Endothelial cell of umbilical vein (primary cell): Measurements from ENCODE around the gene BNC2. TPM values are rescaled to one million over a fixed set of nuclear protein-coding genes. Genes with fewer than 3 reads are reported as not detected.

ENCODE experiments used
- BruUV-seq: library from RNA; stranded (reverse); fragments of 400-500 nt; replicated peaks from 2 replicates; lab custom pipeline; 2021; lab: Mats Ljungman, UMichigan
- CTCF ChIA-PET: fragments of 300-600, 350-600 bp; sonication (Branson Sonifier 250); formaldehyde crosslinking; loops from one replicate; lab custom pipeline; 2021; ENCODE audit warnings: antibody characterized with exemption, inconsistent platforms; lab: Charles Lee
- POLR2A ChIA-PET: fragments of 300-600, 350-600 bp; sonication (Branson Sonifier 250); formaldehyde crosslinking; loops from one replicate; lab custom pipeline; 2021; ENCODE audit warnings: antibody characterized with exemption, inconsistent platforms; lab: Charles Lee
- DNase-seq: peaks from one replicate; pipeline ENCODE4 v3.0.0-alpha.2; 2011; ENCODE audit warnings: low read depth, low spot score
- FAIRE-seq: peaks from 2 replicates; lab custom pipeline; 2011; peaks lifted over from hg19 to GRCh38; lab: Jason Lieb, UNC
- H2AFZ ChIP-seq: 2 replicates; pipeline ENCODE4 v1.6.0; 2012; ENCODE audit warnings: low read depth, low read length, control low read depth, inconsistent platforms
- H3K27ac ChIP-seq: 2 replicates; pipeline ENCODE4 v1.5.1; 2011; ENCODE audit warnings: low read depth, mild to moderate bottlenecking, control low read depth, low read length, moderate library complexity; ENCODE audit not compliant: insufficient read depth
- H3K27me3 ChIP-seq, 2 experiments: 2 replicates each; pipeline versions ENCODE4 v1.6.0 to v1.6.1; 2011; ENCODE audit warnings: low read length in 2 of 2, mixed read lengths in 1 of 2; ENCODE audit not compliant: control insufficient read depth in 2 of 2, insufficient read depth in 2 of 2
- H3K36me3 ChIP-seq, 2 experiments: 2 replicates in 1 of 2; 3 replicates in 1 of 2; pipeline ENCODE4 v1.5.1; 2011; ENCODE audit warnings: low read length in 2 of 2, mild to moderate bottlenecking in 1 of 2, moderate library complexity in 1 of 2; ENCODE audit not compliant: control insufficient read depth in 2 of 2, insufficient read depth in 2 of 2; ENCODE audit errors: extremely low read depth in 1 of 2
- H3K4me1 ChIP-seq: 3 replicates; pipeline ENCODE4 v1.5.1; 2011; ENCODE audit warnings: mild to moderate bottlenecking, low read length; ENCODE audit not compliant: control insufficient read depth, insufficient read depth; ENCODE audit errors: extremely low read depth
- H3K4me2 ChIP-seq: 2 replicates; pipeline ENCODE4 v1.6.1; 2011; ENCODE audit warnings: low read length, control low read depth, mixed read lengths; ENCODE audit not compliant: insufficient read depth
- H3K4me3 ChIP-seq, 3 experiments: fragments of 200-600 bp in 1 of 3; sonication (generic), shearing (Covaris generic) in 1 of 3; replicated peaks in 1 of 3; 2 replicates each; pipeline ENCODE4 v1.5.1; 2011 to 2016; ENCODE audit warnings: control low read depth in 3 of 3, low read length in 3 of 3, mild to moderate bottlenecking in 2 of 3, inconsistent platforms in 1 of 3, low read depth in 1 of 3, moderate library complexity in 1 of 3; ENCODE audit not compliant: insufficient read depth in 1 of 3
- H3K79me2 ChIP-seq: 2 replicates; pipeline ENCODE4 v1.6.0; 2012; ENCODE audit warnings: low read length, inconsistent platforms; ENCODE audit not compliant: control insufficient read depth, insufficient read depth
- H3K9ac ChIP-seq: replicated peaks from 2 replicates; pipeline ENCODE3; 2011; ENCODE audit warnings: low read length, control low read depth; ENCODE audit not compliant: insufficient read depth; ENCODE audit errors: extremely low read depth
- H3K9me1 ChIP-seq: replicated peaks from 3 replicates; pipeline ENCODE4 v1.6.0; 2011; ENCODE audit warnings: mild to moderate bottlenecking, low read length; ENCODE audit not compliant: control insufficient read depth, insufficient read depth; ENCODE audit errors: extremely low read depth
- H3K9me3 ChIP-seq: replicated peaks from 2 replicates; pipeline ENCODE4 v1.5.1; 2012; ENCODE audit warnings: low read length, inconsistent platforms; ENCODE audit not compliant: control insufficient read depth, insufficient read depth
- H4K20me1 ChIP-seq: replicated peaks from 2 replicates; pipeline ENCODE3; 2011; ENCODE audit warnings: mild to moderate bottlenecking, low read length; ENCODE audit not compliant: control insufficient read depth, insufficient read depth; ENCODE audit errors: extremely low read depth
- EZH2 ChIP-seq: IDR thresholded peaks from 2 replicates; pipeline ENCODE4 v1.6.1; 2012; ENCODE audit warnings: borderline replicate concordance, low read depth, mild to moderate bottlenecking, moderate library complexity, low read length, inconsistent platforms; ENCODE audit not compliant: severe bottlenecking
- FOS ChIP-seq: IDR thresholded peaks from 2 replicates; pipeline ENCODE4 v1.6.1; 2011; ENCODE audit warnings: mild to moderate bottlenecking, low read length, moderate library complexity, borderline replicate concordance; ENCODE audit not compliant: insufficient read depth
- GATA2 ChIP-seq: IDR thresholded peaks from 2 replicates; pipeline ENCODE4 v1.7.0; 2011; ENCODE audit warnings: low read depth, mild to moderate bottlenecking, moderate library complexity, mixed read lengths, low read length; ENCODE audit not compliant: insufficient read length, insufficient read depth
- JUN ChIP-seq: IDR thresholded peaks from 2 replicates; pipeline ENCODE4 v1.6.1; 2011; ENCODE audit warnings: borderline replicate concordance, low read depth; ENCODE audit not compliant: insufficient read length, insufficient read depth
- MYC ChIP-seq: IDR thresholded peaks from one replicate; pipeline ENCODE4 v1.6.1; 2011; ENCODE audit warnings: mild to moderate bottlenecking, low read depth, low read length
- POLR2A ChIP-seq: IDR thresholded peaks from 2 replicates; pipeline ENCODE4 v1.6.1; 2012; ENCODE audit warnings: low read depth, mild to moderate bottlenecking, control low read depth, low read length
- POLR2AphosphoS5 ChIP-seq: IDR thresholded peaks from 2 replicates; pipeline ENCODE4 v1.6.1; 2012; ENCODE audit warnings: low read depth, mild to moderate bottlenecking, control low read depth, low read length, moderate library complexity; ENCODE audit not compliant: insufficient read depth
- dilution Hi-C: fragments of 300-500 bp; cut with MboI; formaldehyde crosslinking; loops from one replicate; pipeline ENCODE4 v1.15.0; 2019; ENCODE audit warnings: low sequenced_read_pairs; ENCODE audit not compliant: extremely low pct_ligation_motif_present
- intact Hi-C: fragments of 100-400 bp; cut with micrococcal nuclease; formaldehyde crosslinking; loops from one replicate; pipeline ENCODE4 v1.10.0; 2022
- polyA plus RNA-seq, 4 experiments: library from polyadenylated mRNA; depleted of rRNA in 3 of 4; stranded (reverse) in 3 of 4; unstranded in 1 of 4; fragments of >200 nt; gene quantifications; 2 replicates each; pipeline versions ENCODE4 v1.2.1 to v1.2.3, GENCODE V29; 2011 to 2012; ENCODE audit warnings: missing spikeins in 1 of 4
- total RNA-seq: library from RNA; stranded (reverse); gene quantifications from 2 replicates; pipeline ENCODE4 v1.2.3, GENCODE V29; 2021
- TF ChIP-seq, protein P1 (sequence below), 2 donors: IDR thresholded peaks; 1 replicate in 1 of 2; 2 replicates in 1 of 2; pipeline ENCODE4 v1.5.1; 2011; ENCODE audit warnings: low read length in 2 of 2, mild to moderate bottlenecking in 2 of 2, moderate library complexity in 2 of 2, control low read depth in 1 of 2, inconsistent platforms in 1 of 2, low read depth in 1 of 2; ENCODE audit not compliant: insufficient read depth in 1 of 2; ENCODE audit errors: extremely low read depth in 1 of 2
- TF ChIP-seq, protein P2 (sequence below): IDR thresholded peaks from 2 replicates; pipeline ENCODE4 v1.6.1; 2011; ENCODE audit not compliant: insufficient read depth, insufficient read length

The BNC2 gene
- total and polyA plus RNA-seq, 2 donors (not counting 3 experiments of a cell fraction or from before 2014, with no cell fraction given): 12.1 to 34.3 TPM

DNA sequence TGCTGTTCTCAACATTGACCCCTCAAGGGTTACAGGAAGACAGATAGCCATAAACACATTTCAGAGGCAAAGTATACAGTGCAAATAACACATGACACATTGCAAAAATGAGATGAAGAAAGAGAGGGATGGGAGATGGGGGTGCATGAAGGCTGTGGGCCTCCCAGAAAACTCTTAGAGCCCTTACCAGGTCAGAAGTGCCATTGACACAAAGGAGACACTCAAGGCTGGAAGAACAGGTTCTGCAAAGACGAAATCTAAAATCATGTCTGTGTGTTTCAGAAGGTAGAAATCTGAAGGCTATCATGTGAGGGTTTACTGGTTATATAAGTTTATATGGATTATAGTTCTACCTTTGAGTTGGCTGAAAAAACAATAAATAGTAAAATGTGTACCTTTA lies 318.8 kb downstream of the BNC2 start:
- H3K4me1 ChIP-seq: no peaks in the 10 kb centered on the region
- dilution Hi-C loops: no loop called here
- ChIA-PET POLR2A (no interaction called here), CTCF (no interaction called here)
- FAIRE-seq (no peak), DNase-seq (no peak)
- no peak overlapping the region for H3K9ac ChIP-seq
- no peaks in the 10 kb centered on the region for H3K27me3 ChIP-seq
- no peaks in the 10 kb centered on the region for H4K20me1 ChIP-seq
- H3K9me3 ChIP-seq: no peaks in the 10 kb centered on the region
- TF ChIP-seq EZH2 (no peak), POLR2AphosphoS5 (no peak), MYC (no peak), POLR2A (no peak), JUN (no peak), GATA2 (no peak), FOS (no peak)
- TF ChIP-seq, protein P1, sequence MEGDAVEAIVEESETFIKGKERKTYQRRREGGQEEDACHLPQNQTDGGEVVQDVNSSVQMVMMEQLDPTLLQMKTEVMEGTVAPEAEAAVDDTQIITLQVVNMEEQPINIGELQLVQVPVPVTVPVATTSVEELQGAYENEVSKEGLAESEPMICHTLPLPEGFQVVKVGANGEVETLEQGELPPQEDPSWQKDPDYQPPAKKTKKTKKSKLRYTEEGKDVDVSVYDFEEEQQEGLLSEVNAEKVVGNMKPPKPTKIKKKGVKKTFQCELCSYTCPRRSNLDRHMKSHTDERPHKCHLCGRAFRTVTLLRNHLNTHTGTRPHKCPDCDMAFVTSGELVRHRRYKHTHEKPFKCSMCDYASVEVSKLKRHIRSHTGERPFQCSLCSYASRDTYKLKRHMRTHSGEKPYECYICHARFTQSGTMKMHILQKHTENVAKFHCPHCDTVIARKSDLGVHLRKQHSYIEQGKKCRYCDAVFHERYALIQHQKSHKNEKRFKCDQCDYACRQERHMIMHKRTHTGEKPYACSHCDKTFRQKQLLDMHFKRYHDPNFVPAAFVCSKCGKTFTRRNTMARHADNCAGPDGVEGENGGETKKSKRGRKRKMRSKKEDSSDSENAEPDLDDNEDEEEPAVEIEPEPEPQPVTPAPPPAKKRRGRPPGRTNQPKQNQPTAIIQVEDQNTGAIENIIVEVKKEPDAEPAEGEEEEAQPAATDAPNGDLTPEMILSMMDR (IDR thresholded peaks at IDR 0.05; ENCODE audit: extremely low read depth in 1 of 2, insufficient read depth in 1 of 2, low read depth in 1 of 2, low read length in 2 of 2): no peak
- TF ChIP-seq, protein P2, sequence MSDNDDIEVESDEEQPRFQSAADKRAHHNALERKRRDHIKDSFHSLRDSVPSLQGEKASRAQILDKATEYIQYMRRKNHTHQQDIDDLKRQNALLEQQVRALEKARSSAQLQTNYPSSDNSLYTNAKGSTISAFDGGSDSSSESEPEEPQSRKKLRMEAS: no peak
- H2AFZ ChIP-seq: no peak overlapping the region
- peaks cover 3 to 8% of the 10 kb centered on the region in 2 experiments for H3K36me3 ChIP-seq
- no TSS peak for BruUV-seq
- no peak overlapping the region for H3K4me2 ChIP-seq
- no peaks in the 10 kb centered on the region for H3K9me1 ChIP-seq
- H3K4me3 ChIP-seq: no peak overlapping the region
- no peaks in the 10 kb centered on the region for H3K79me2 ChIP-seq
- no peak overlapping the region for H3K27ac ChIP-seq
- intact Hi-C loops: no loop called here
